B cell (primary cell): Measurements from ENCODE around the gene CST7. TPM values are rescaled to one million over a fixed set of nuclear protein-coding genes. Genes with fewer than 3 reads are reported as not detected.

Source experiments
- ATAC-seq: fragments of 200-7000 bp; cut with Tn5 transposase; one replicate; pipeline ENCODE4 v1.10.0; 2021; ENCODE audit warnings: low read depth, mild to moderate bottlenecking, moderate number of reproducible peaks, moderate library complexity
- CTCF ChIA-PET: fragments of 350-600 bp; sonication (Branson Sonifier 250); formaldehyde crosslinking; loops from one replicate; lab custom pipeline; 2021; ENCODE audit warnings: antibody characterized with exemption, inconsistent platforms; lab: Charles Lee
- POLR2A ChIA-PET: fragments of 350-600 bp; sonication (Branson Sonifier 250); formaldehyde crosslinking; loops from one replicate; lab custom pipeline; 2021; ENCODE audit warnings: antibody characterized with exemption; lab: Charles Lee
- DNase-seq: peaks from one replicate; pipeline ENCODE4 v3.0.0; 2013
- H2AFZ ChIP-seq: 2 replicates; pipeline ENCODE4 v1.6.1; 2012; ENCODE audit warnings: mild to moderate bottlenecking, low read depth, low read length; ENCODE audit not compliant: insufficient read depth, poor library complexity, severe bottlenecking
- H3K27ac ChIP-seq, 2 donors: 1 replicate in 1 of 2; 2 replicates in 1 of 2; pipeline ENCODE4 v1.5.1; 2012 to 2013; ENCODE audit warnings: low read length in 2 of 2, mild to moderate bottlenecking in 2 of 2, moderate library complexity in 1 of 2
- H3K27me3 ChIP-seq, 4 experiments: fragments of 200-600 bp in 1 of 4; sonication (generic) in 1 of 4; replicated peaks in 1 of 4; 1 replicate in 2 of 4; 2 replicates in 2 of 4; pipeline versions ENCODE4 v1.6.1 to v1.7.0; 2013 to 2016; ENCODE audit warnings: low read length in 3 of 4, mild to moderate bottlenecking in 2 of 4, mixed read lengths in 1 of 4, moderate library complexity in 1 of 4; ENCODE audit not compliant: insufficient read depth in 4 of 4, control insufficient read depth in 3 of 4; ENCODE audit errors: control extremely low read depth in 1 of 4
- H3K36me3 ChIP-seq, 2 experiments: replicated peaks in 1 of 2; 1 replicate in 1 of 2; 2 replicates in 1 of 2; pipeline versions ENCODE4 v1.6.1 to v1.7.1; 2013; ENCODE audit warnings: low read length in 1 of 2; ENCODE audit not compliant: insufficient read depth in 2 of 2, control insufficient read depth in 1 of 2; ENCODE audit errors: control extremely low read depth in 1 of 2, extremely low read depth in 1 of 2
- H3K4me1 ChIP-seq, 2 donors: fragments of 200-600 bp in 1 of 2; sonication (generic) in 1 of 2; 1 replicate in 1 of 2; 2 replicates in 1 of 2; pipeline versions ENCODE4 v1.5.1 to v1.6.1; 2013 to 2017; ENCODE audit warnings: low read length in 2 of 2; ENCODE audit not compliant: control insufficient read depth in 2 of 2, insufficient read depth in 2 of 2
- H3K4me2 ChIP-seq: replicated peaks from 2 replicates; pipeline ENCODE3; 2012; ENCODE audit warnings: mild to moderate bottlenecking, low read depth, low read length; ENCODE audit not compliant: poor library complexity, severe bottlenecking
- H3K4me3 ChIP-seq, 5 experiments: fragments of 200-600 bp in 1 of 5; sonication (generic) in 1 of 5; 1 replicate in 3 of 5; 2 replicates in 2 of 5; pipeline versions ENCODE4 v1.5.1 to v1.7.0; 2011 to 2016; ENCODE audit warnings: low read length in 4 of 5, mild to moderate bottlenecking in 4 of 5, low read depth in 2 of 5, control low read depth in 1 of 5, moderate library complexity in 1 of 5; ENCODE audit not compliant: insufficient read depth in 1 of 5; ENCODE audit errors: control extremely low read depth in 1 of 5, extremely low read depth in 1 of 5
- H3K79me2 ChIP-seq: fragments of 200-600 bp; sonication (generic); one replicate; pipeline ENCODE4 v1.6.0; 2016; ENCODE audit warnings: low read length; ENCODE audit not compliant: control insufficient read depth, insufficient read depth
- H3K9ac ChIP-seq: fragments of 200-600 bp; sonication (generic); 2 replicates; pipeline ENCODE4 v1.6.1; 2017; ENCODE audit warnings: mild to moderate bottlenecking, low read length, moderate library complexity
- H3K9me3 ChIP-seq, 3 donors: one replicate each; pipeline versions ENCODE4 v1.6.1 to v1.7.1; 2013; ENCODE audit warnings: low read length in 2 of 3; ENCODE audit not compliant: control insufficient read depth in 2 of 3, insufficient read depth in 1 of 3; ENCODE audit errors: control extremely low read depth in 1 of 3
- H4K20me1 ChIP-seq: 2 replicates; pipeline ENCODE4 v1.6.0; 2012; ENCODE audit warnings: mild to moderate bottlenecking, low read length; ENCODE audit not compliant: insufficient read depth, control insufficient read depth, poor library complexity, severe bottlenecking
- H3K27ac Mint-ChIP-seq: one replicate; pipeline ENCODE4 v1.8.0; 2021; ENCODE audit warnings: mixed read lengths
- H3K27me3 Mint-ChIP-seq: one replicate; pipeline ENCODE4 v1.8.0; 2021; ENCODE audit warnings: mixed read lengths
- H3K4me1 Mint-ChIP-seq: one replicate; pipeline ENCODE4 v1.8.0; 2021; ENCODE audit warnings: mixed read lengths
- H3K4me3 Mint-ChIP-seq: one replicate; pipeline ENCODE4 v1.8.0; 2021; ENCODE audit warnings: mixed read lengths
- H3K9me3 Mint-ChIP-seq: one replicate; pipeline ENCODE4 v1.8.0; 2022; ENCODE audit warnings: mixed read lengths; ENCODE audit not compliant: insufficient read depth
- EZH2 ChIP-seq: IDR thresholded peaks from 2 replicates; pipeline ENCODE4 v1.6.1; 2012; ENCODE audit warnings: borderline replicate concordance, low read depth, mild to moderate bottlenecking, moderate library complexity, low read length; ENCODE audit not compliant: insufficient read depth, poor library complexity, severe bottlenecking
- WGBS: methylation state at CpG from one replicate; pipeline ENCODE4 v1.1.5; 2013; ENCODE audit warnings: missing lambda C conversion rate; ENCODE audit not compliant: insufficient coverage; 5-methylcytosine and 5-hydroxymethylcytosine counted together
- intact Hi-C: fragments of 100-400 bp; cut with micrococcal nuclease; formaldehyde crosslinking; loops from one replicate; pipeline ENCODE4 v1.10.0; 2022
- polyA plus RNA-seq: library from polyadenylated mRNA; depleted of rRNA; stranded (reverse); fragments of >200 nt; gene quantifications from 2 replicates; pipeline ENCODE4 v1.2.3, GENCODE V29; 2012
- total RNA-seq, 2 donors: library from RNA; stranded (reverse); fragments of 120-200 nt in 1 of 2; gene quantifications; 1 replicate in 1 of 2; 2 replicates in 1 of 2; pipeline versions ENCODE4 v1.2.3 to v1.2.4, GENCODE V29; 2013 to 2022
- TF ChIP-seq, protein P1 (sequence below): fragments of 200-600 bp; IDR thresholded peaks from one replicate; pipeline ENCODE4 v1.8.0; 2022; ENCODE audit warnings: antibody characterized with exemption, mild to moderate bottlenecking

CST7 gene
- total and polyA plus RNA-seq, 2 donors (not counting 1 experiment from before 2014, with no cell fraction given), result 0.94 to 3.4 TPM

DNA sequence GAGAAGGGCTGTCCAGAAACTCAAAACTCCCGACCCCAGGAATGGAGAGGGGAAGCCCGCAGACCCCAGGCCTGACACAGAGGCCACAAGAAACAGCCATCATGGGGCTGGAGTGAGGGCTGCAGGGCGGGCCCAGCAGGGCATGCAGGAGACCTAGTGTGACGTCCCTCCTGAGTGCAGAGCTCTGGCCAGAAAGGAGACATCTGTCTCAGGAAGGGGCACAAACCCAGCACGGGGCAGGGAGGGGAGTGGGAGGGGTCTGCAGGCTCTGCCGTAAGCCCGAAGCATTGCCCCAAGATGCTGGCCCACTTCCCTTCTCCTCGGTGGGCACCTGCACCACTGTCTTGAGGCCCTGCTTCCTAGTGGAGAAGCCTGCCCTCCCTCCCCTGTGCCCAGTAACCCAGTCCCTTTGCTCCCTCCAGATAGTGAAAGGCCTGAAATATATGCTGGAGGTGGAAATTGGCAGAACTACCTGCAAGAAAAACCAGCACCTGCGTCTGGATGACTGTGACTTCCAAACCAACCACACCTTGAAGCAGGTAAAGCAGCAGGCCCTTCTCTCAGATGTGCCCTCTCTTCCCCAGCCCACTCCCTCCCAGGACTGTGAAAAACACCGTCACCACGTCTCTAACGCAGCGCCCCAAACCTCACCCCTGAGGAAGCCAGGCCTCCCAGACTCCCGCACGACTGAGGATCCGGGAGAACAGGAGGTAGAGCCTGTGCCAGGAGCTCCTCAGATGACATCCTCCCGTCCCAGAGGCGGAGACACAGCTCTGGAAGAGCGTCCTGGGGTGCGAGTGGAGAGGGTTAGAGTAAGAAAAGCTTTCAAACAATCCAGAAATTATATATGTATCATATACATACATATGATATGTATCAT lies 9.7 kb downstream of the CST7 start:
- H3K27me3 Mint-ChIP-seq, result no peaks in the 10 kb centered on the region
- POLR2A ChIA-PET, result no interaction called here

More for the DNA sequence above, 9.7 kb downstream of the CST7 start:
- intact Hi-C loops, result no loop called here
- H4K20me1 ChIP-seq, result no peaks in the 10 kb centered on the region
- no peak overlapping the region for H3K27ac ChIP-seq
- no peaks in the 10 kb centered on the region for H3K79me2 ChIP-seq
- no peak for TF ChIP-seq EZH2
- TF ChIP-seq, protein P1, sequence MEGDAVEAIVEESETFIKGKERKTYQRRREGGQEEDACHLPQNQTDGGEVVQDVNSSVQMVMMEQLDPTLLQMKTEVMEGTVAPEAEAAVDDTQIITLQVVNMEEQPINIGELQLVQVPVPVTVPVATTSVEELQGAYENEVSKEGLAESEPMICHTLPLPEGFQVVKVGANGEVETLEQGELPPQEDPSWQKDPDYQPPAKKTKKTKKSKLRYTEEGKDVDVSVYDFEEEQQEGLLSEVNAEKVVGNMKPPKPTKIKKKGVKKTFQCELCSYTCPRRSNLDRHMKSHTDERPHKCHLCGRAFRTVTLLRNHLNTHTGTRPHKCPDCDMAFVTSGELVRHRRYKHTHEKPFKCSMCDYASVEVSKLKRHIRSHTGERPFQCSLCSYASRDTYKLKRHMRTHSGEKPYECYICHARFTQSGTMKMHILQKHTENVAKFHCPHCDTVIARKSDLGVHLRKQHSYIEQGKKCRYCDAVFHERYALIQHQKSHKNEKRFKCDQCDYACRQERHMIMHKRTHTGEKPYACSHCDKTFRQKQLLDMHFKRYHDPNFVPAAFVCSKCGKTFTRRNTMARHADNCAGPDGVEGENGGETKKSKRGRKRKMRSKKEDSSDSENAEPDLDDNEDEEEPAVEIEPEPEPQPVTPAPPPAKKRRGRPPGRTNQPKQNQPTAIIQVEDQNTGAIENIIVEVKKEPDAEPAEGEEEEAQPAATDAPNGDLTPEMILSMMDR, result no peak
- Mint-ChIP-seq H3K9me3 (no peaks in the 10 kb centered on the region), H3K4me3 (no peak overlapping the region), H3K27ac (no peak overlapping the region), H3K4me1 (peaks cover 17% of the 10 kb centered on the region)
- H3K27me3 ChIP-seq, result no peaks in the 10 kb centered on the region
- no peak overlapping the region for H2AFZ ChIP-seq
- WGBS, result 92% methylated on average over 13 of the region's 20 CpGs
- peaks cover 5 to 10% of the 10 kb centered on the region in 2 donors for H3K4me1 ChIP-seq
- no peak for DNase-seq
- no peak for ATAC-seq
- no peak overlapping the region for H3K4me3 ChIP-seq
- no peak overlapping the region for H3K4me2 ChIP-seq
- H3K9ac ChIP-seq, result no peak overlapping the region
- CTCF ChIA-PET, result no interaction called here
- peaks cover 5 to 26% of the 10 kb centered on the region in 2 experiments for H3K36me3 ChIP-seq
- H3K9me3 ChIP-seq, result no peaks in the 10 kb centered on the region
